ENCODE data around the gene GABRR3.

GRCh38 chr3:97950360-97950759, 84.8 kb downstream of the GABRR3 start:
- TF ChIP-seq, protein P1, sequence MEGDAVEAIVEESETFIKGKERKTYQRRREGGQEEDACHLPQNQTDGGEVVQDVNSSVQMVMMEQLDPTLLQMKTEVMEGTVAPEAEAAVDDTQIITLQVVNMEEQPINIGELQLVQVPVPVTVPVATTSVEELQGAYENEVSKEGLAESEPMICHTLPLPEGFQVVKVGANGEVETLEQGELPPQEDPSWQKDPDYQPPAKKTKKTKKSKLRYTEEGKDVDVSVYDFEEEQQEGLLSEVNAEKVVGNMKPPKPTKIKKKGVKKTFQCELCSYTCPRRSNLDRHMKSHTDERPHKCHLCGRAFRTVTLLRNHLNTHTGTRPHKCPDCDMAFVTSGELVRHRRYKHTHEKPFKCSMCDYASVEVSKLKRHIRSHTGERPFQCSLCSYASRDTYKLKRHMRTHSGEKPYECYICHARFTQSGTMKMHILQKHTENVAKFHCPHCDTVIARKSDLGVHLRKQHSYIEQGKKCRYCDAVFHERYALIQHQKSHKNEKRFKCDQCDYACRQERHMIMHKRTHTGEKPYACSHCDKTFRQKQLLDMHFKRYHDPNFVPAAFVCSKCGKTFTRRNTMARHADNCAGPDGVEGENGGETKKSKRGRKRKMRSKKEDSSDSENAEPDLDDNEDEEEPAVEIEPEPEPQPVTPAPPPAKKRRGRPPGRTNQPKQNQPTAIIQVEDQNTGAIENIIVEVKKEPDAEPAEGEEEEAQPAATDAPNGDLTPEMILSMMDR (IDR thresholded peaks at IDR 0.05 in 4 of 5, conservative IDR thresholded peaks at IDR 0.05 in 1 of 5): no peak
- TF ChIP-seq POLR2A (IDR thresholded peaks at IDR 0.05): no peak

Data from gastrocnemius medialis (tissue), 4 donors.